Kidney (tissue), 14 donors: Measurements from ENCODE around the gene PCNX1. TPM values are rescaled to one million over a fixed set of nuclear protein-coding genes. Genes with fewer than 3 reads are reported as not detected.

Experiments used
- DNase-seq, 5 donors: peaks; one replicate each; pipeline ENCODE4 v3.0.0-alpha.2; 2013 to 2020
- FAIRE-seq: peaks from 2 replicates; lab custom pipeline; 2012; peaks lifted over from hg19 to GRCh38; lab: Jason Lieb, UNC
- H3K27ac ChIP-seq, 2 donors: one replicate each; pipeline ENCODE4 v1.7.0; 2013; ENCODE audit warnings: low read depth in 2 of 2, low read length in 2 of 2, inconsistent platforms in 1 of 2
- H3K27me3 ChIP-seq: one replicate; pipeline ENCODE4 v1.7.1; 2013; ENCODE audit warnings: low read length, inconsistent platforms; ENCODE audit not compliant: control insufficient read depth, insufficient read depth
- H3K36me3 ChIP-seq, 3 donors: one replicate each; pipeline versions ENCODE4 v1.7.0 to v1.7.1; 2013; ENCODE audit warnings: low read length in 3 of 3, control low read depth in 1 of 3, inconsistent platforms in 1 of 3; ENCODE audit not compliant: insufficient read depth in 3 of 3, control insufficient read depth in 2 of 3
- H3K4me1 ChIP-seq, 3 donors: one replicate each; pipeline versions ENCODE4 v1.7.0 to v1.7.1; 2013; ENCODE audit warnings: low read length in 3 of 3, inconsistent platforms in 1 of 3, low read depth in 1 of 3; ENCODE audit not compliant: control insufficient read depth in 2 of 3, insufficient read depth in 2 of 3
- H3K4me3 ChIP-seq, 3 donors: one replicate each; pipeline versions ENCODE4 v1.7.0 to v1.8.1; 2013; ENCODE audit warnings: low read length in 3 of 3, control low read depth in 1 of 3, inconsistent platforms in 1 of 3
- H3K9ac ChIP-seq, 3 donors: one replicate each; pipeline versions ENCODE4 v1.7.0 to v1.7.1; 2013; ENCODE audit warnings: low read length in 3 of 3, control low read depth in 1 of 3, inconsistent platforms in 1 of 3
- H3K9me3 ChIP-seq, 3 donors: one replicate each; pipeline versions ENCODE4 v1.7.0 to v1.7.1; 2013; ENCODE audit warnings: low read length in 3 of 3, control low read depth in 1 of 3, inconsistent platforms in 1 of 3; ENCODE audit not compliant: control insufficient read depth in 2 of 3, insufficient read depth in 1 of 3
- intact Hi-C: fragments of 100-400 bp; cut with DNase I; formaldehyde crosslinking; loops from one replicate; pipeline ENCODE4 v1.11.1; 2022
- polyA plus RNA-seq: library from polyadenylated mRNA; stranded (reverse); fragments of 350-450 nt; fragmentation: Illumina TruSeq; extraction: RNeasy Lipid Tissue Mini Kit (QIAGEN cat#74804); gene quantifications from one replicate; pipeline ENCODE4 v1.2.3, GENCODE V29; 2014; ENCODE audit warnings: low read depth, low replicate concordance; ENCODE audit not compliant: insufficient read depth
- total RNA-seq: library from RNA; stranded (reverse); fragmentation: NEBNext Ultra II Directional; extraction: Animal tissue kit (Norgen Biotek cat#: 25700); gene quantifications from one replicate; pipeline ENCODE4 v1.2.1, GENCODE V29; 2021
- TF ChIP-seq, protein P1 (sequence below): IDR thresholded peaks from 3 replicates; pipeline ENCODE4 v1.5.1; 2012; ENCODE audit warnings: mild to moderate bottlenecking, moderate library complexity, borderline replicate concordance; ENCODE audit not compliant: insufficient read depth; ENCODE audit errors: extremely low read depth
- donor health status: control.
- donor health status: control.
- donor health status: control.
- donor health status: control.
- donor health status: control.
- donor health status: DM: yes; HTN: yes; CAD: no.
- donor health status: Normal renal cell carcinoma (clear cell type).

The PCNX1 gene
- total and polyA plus RNA-seq, 2 donors from 2014 or later = 16.2 to 55.2 TPM

DNA sequence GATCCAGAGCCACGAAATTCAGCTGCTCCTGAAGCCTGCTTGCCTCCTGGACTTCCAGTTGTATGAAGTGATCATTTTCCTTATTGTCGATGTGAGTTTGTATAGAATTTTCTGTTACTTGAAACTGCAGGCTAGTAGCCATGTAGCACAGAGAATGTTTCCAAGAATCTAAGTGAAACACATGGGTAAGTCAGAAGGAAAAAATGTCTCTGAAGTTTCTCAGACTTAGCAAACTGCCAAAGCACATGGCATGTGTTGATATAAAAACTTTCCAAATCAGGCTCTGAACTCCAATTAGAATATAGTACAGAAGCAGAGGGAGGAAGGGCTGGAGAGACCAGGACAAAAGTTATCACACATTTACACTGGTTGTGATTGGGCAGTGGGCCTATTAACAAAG lies 9.8 kb upstream of the PCNX1 start:
- intact Hi-C loops = no loop called here
- H3K4me3 ChIP-seq = no peak overlapping the region
- H3K4me1 ChIP-seq = peaks cover 0 to 4% (median 0%) of the 10 kb centered on the region in 3 donors
- DNase-seq (no peak), FAIRE-seq (no peak)
- no peaks in the 10 kb centered on the region for H3K9me3 ChIP-seq
- TF ChIP-seq, protein P1, sequence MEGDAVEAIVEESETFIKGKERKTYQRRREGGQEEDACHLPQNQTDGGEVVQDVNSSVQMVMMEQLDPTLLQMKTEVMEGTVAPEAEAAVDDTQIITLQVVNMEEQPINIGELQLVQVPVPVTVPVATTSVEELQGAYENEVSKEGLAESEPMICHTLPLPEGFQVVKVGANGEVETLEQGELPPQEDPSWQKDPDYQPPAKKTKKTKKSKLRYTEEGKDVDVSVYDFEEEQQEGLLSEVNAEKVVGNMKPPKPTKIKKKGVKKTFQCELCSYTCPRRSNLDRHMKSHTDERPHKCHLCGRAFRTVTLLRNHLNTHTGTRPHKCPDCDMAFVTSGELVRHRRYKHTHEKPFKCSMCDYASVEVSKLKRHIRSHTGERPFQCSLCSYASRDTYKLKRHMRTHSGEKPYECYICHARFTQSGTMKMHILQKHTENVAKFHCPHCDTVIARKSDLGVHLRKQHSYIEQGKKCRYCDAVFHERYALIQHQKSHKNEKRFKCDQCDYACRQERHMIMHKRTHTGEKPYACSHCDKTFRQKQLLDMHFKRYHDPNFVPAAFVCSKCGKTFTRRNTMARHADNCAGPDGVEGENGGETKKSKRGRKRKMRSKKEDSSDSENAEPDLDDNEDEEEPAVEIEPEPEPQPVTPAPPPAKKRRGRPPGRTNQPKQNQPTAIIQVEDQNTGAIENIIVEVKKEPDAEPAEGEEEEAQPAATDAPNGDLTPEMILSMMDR = no peak
- H3K27ac ChIP-seq = no peak overlapping the region
- H3K9ac ChIP-seq = no peak overlapping the region
- H3K27me3 ChIP-seq = no peaks in the 10 kb centered on the region
- no peaks in the 10 kb centered on the region for H3K36me3 ChIP-seq

DNA sequence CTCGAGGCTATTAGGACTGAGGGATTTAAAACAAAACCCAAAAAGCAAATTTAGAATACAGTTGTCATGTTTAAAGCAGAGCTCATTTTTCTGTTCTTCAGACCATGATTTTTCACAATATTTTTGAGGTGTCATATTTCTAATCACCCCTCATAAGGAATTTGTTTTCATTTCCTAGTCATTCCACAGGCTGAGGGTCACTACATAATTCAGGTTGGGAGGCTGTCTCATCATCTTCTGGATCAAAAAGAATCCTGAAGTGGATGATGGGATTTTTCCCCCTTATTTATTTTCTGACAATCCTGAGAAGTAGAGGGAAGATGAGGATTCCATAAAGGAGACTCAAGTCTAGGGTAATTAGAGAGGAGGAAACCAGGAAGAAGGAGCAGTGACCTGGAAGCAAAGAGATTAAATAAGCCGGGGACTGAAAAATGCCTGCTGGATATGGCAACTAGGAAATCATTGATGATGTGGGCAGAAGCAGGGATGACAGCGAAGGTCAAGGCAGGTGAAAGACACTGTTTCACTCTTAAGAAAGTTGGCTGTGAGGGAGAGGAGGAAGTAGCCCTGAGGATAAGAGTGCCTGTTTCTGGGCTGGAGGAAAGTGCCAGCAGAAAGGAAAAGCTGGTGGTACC lies 9.0 kb upstream of the PCNX1 start:
- H3K27me3 ChIP-seq = no peaks in the 10 kb centered on the region
- H3K9ac ChIP-seq = no peak overlapping the region
- H3K4me1 ChIP-seq = peaks cover 0 to 4% (median 0%) of the 10 kb centered on the region in 3 donors
- FAIRE-seq = no peak
- H3K9me3 ChIP-seq = no peaks in the 10 kb centered on the region
- TF ChIP-seq, protein P1 = no peak
- H3K4me3 ChIP-seq = no peak overlapping the region
- intact Hi-C loops = no loop called here
- H3K36me3 ChIP-seq = no peaks in the 10 kb centered on the region
- DNase-seq = no peak
- no peak overlapping the region for H3K27ac ChIP-seq

DNA sequence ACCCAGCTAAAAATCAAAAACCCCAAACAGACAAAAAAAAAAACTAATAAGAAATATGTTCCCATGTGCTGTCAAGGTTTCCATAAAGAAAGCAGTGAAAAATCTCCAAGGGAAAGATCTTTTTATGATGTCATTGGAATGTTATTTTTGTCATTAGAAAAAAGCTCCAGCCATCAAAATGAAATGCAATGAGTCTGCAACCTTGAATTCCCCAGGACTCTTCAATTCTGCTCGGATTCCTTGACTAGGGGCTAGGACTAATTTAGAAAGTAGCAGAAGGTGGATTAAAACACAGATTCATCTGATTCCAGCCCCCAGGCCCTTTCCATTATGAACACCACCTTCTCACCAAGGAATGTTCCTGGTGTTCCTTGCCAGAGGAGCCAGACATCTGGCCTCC lies 6.0 kb upstream of the PCNX1 start:
- no peak overlapping the region for H3K4me3 ChIP-seq
- H3K9ac ChIP-seq = no peak overlapping the region
- H3K36me3 ChIP-seq = no peaks in the 10 kb centered on the region
- no peaks in the 10 kb centered on the region for H3K9me3 ChIP-seq
- H3K27ac ChIP-seq = no peak overlapping the region
- peaks cover 0 to 16% (median 11%) of the 10 kb centered on the region in 3 donors for H3K4me1 ChIP-seq
- no peaks in the 10 kb centered on the region for H3K27me3 ChIP-seq
- TF ChIP-seq, protein P1 = no peak
- intact Hi-C loops = no loop called here
- no peak for FAIRE-seq
- DNase-seq = no peak
